ENCODE data around the gene ARL6IP4.
"Not testable (repeated sequence)": the region's sequence is repeated elsewhere in the genome, so short reads cannot be mapped to it uniquely, and the experiment has no call there.

The ARL6IP4 gene

GRCh38 chr12:122980183-122981035 lies at the start of gene ARL6IP4:
ARL6IP4 (plus strand) TSS chr12:122980681; CDS start chr12:122981140, 459 bp downstream.
- DNase-seq = no peak

- DNase-seq = no peak
Measured at GRCh38 chr12:122932207-122932606, 48.3 kb upstream of the ARL6IP4 start.

GRCh38 chr12:122934722-122935121 lies 45.8 kb upstream of the ARL6IP4 start:
- no peak for DNase-seq

- no peak for DNase-seq
Measured at GRCh38 chr12:122935318-122935717, 45.2 kb upstream of the ARL6IP4 start.

GRCh38 chr12:122937622-122938091 lies 42.8 kb upstream of the ARL6IP4 start:
- DNase-seq = no peak

GRCh38 chr12:122939125-122939524 lies 41.4 kb upstream of the ARL6IP4 start:
- no peak for DNase-seq

- DNase-seq = not testable (repeated sequence)
Measured at GRCh38 chr12:122941351-122941750, 39.1 kb upstream of the ARL6IP4 start.

GRCh38 chr12:122942637-122943036 lies 37.8 kb upstream of the ARL6IP4 start:
- no peak for DNase-seq

GRCh38 chr12:122943196-122943595 lies 37.3 kb upstream of the ARL6IP4 start:
- DNase-seq = no peak

- DNase-seq = no peak
Measured at GRCh38 chr12:122944605-122945592, 35.6 kb upstream of the ARL6IP4 start.

GRCh38 chr12:122946690-122947341 lies 33.7 kb upstream of the ARL6IP4 start:
- no peak for DNase-seq

GRCh38 chr12:122947352-122947792 lies 33.1 kb upstream of the ARL6IP4 start:
- no peak for DNase-seq

- DNase-seq = no peak
Measured at GRCh38 chr12:122948605-122949004, 31.9 kb upstream of the ARL6IP4 start.

- DNase-seq = no peak
Measured at GRCh38 chr12:122949405-122949804, 31.1 kb upstream of the ARL6IP4 start.

- DNase-seq = no peak
Measured at GRCh38 chr12:122949816-122950675, 30.4 kb upstream of the ARL6IP4 start.

- no peak for DNase-seq
Measured at GRCh38 chr12:122951406-122951805, 29.1 kb upstream of the ARL6IP4 start.

GRCh38 chr12:122951979-122952892 lies 28.2 kb upstream of the ARL6IP4 start:
- DNase-seq = no peak

GRCh38 chr12:122955156-122955555 lies 25.3 kb upstream of the ARL6IP4 start:
- DNase-seq = no peak

- DNase-seq = no peak
Measured at GRCh38 chr12:122956035-122956434, 24.4 kb upstream of the ARL6IP4 start.

GRCh38 chr12:122958198-122958888 lies 22.1 kb upstream of the ARL6IP4 start:
- DNase-seq = no peak
